Activated CD8-positive, alpha-beta T cell treated with anti-CD3 and anti-CD28 coated beads for 36 hours (primary cell): ENCODE data around the gene FBRS. TPM values are rescaled to one million over a fixed set of nuclear protein-coding genes. Genes with fewer than 3 reads are reported as not detected.
A peak's percentile ranks its signal among the peaks of the same experiment; 100 is the strongest.
"Not testable (repeated sequence)": the region's sequence is repeated elsewhere in the genome, so short reads cannot be mapped to it uniquely, and the experiment has no call there.

Experiments used
- ATAC-seq: fragments of 200-7000 bp; cut with Tn5 transposase; one replicate; pipeline ENCODE4 v1.10.0; 2021; ENCODE audit warnings: mild to moderate bottlenecking, moderate library complexity
- CTCF ChIA-PET: fragments of 350-600 bp; sonication (Branson Sonifier 250); formaldehyde crosslinking; loops from one replicate; lab custom pipeline; 2021; ENCODE audit warnings: antibody characterized with exemption; lab: Charles Lee
- POLR2A ChIA-PET: fragments of 350-600 bp; sonication (Branson Sonifier 250); formaldehyde crosslinking; loops from one replicate; lab custom pipeline; 2021; ENCODE audit warnings: antibody characterized with exemption; lab: Charles Lee
- DNase-seq: peaks from one replicate; pipeline ENCODE4 v3.0.0-alpha.2; 2020
- H3K27ac Mint-ChIP-seq: one replicate; pipeline ENCODE4 v1.8.0; 2021; ENCODE audit warnings: mild to moderate bottlenecking, mixed read lengths
- H3K27me3 Mint-ChIP-seq: one replicate; pipeline ENCODE4 v1.8.0; 2021; ENCODE audit warnings: mixed read lengths
- H3K36me3 Mint-ChIP-seq: one replicate; pipeline ENCODE4 v1.8.0; 2021; ENCODE audit warnings: low read depth, mixed read lengths
- H3K4me1 Mint-ChIP-seq: one replicate; pipeline ENCODE4 v1.8.0; 2021; ENCODE audit warnings: low read depth, mixed read lengths
- H3K4me3 Mint-ChIP-seq: one replicate; pipeline ENCODE4 v1.8.0; 2021; ENCODE audit warnings: mild to moderate bottlenecking, moderate library complexity, mixed read lengths
- H3K9me3 Mint-ChIP-seq: one replicate; pipeline ENCODE4 v1.8.0; 2021; ENCODE audit warnings: mixed read lengths
- CTCF ChIP-seq: fragments of 200-600 bp; IDR thresholded peaks from one replicate; pipeline ENCODE4 v1.8.0; 2022; ENCODE audit warnings: antibody characterized with exemption, mild to moderate bottlenecking
- intact Hi-C: fragments of 100-400 bp; cut with micrococcal nuclease; formaldehyde crosslinking; loops from one replicate; pipeline ENCODE4 v1.10.0; 2022
- total RNA-seq, 2 experiments: library from RNA; stranded (reverse); gene quantifications; one replicate each; pipeline ENCODE4 v1.2.3, GENCODE V29; 2021

FBRS gene
- total RNA-seq, 2 experiments from 2014 or later = 80.3 to 85.8 TPM

- DNase-seq (peak; percentile 95), ATAC-seq (peak; percentile 97)
- ChIA-PET POLR2A (interaction anchor here (0.9 kb wide), 1 partner anchor 43 kb away, joined by 3 read pairs; the partner anchor contains the start of gene ZNF785), CTCF (interaction anchor here (0.6 to 7.7 kb wide), 40 partner anchors 8 to 278 kb away, joined by 3 to 61 read pairs (median 4); partner anchors contain the start of genes DCTPP1, PRR14, SEPTIN1 and ZNF48)
- Mint-ChIP-seq H3K9me3 (no peaks in the 10 kb centered on the region), H3K27me3 (no peaks in the 10 kb centered on the region), H3K4me3 (peak overlapping the region; percentile 57), H3K4me1 (peaks cover 4% of the 10 kb centered on the region), H3K36me3 (peaks cover 3% of the 10 kb centered on the region), H3K27ac (peak overlapping the region; percentile 72)
- TF ChIP-seq CTCF = peak; percentile 88
- intact Hi-C loops = no loop called here
Observed at GRCh38 chr16:30628628-30629540, 29.3 kb upstream of the FBRS start.

GRCh38 chr16:30632454-30632853 lies 25.8 kb upstream of the FBRS start:
- POLR2A ChIA-PET, H3K27ac Mint-ChIP-seq, H3K4me3 Mint-ChIP-seq, intact Hi-C loops, H3K9me3 Mint-ChIP-seq, ATAC-seq, DNase-seq, H3K27me3 Mint-ChIP-seq, H3K4me1 Mint-ChIP-seq: not testable (repeated sequence)
- peaks cover 12% of the 10 kb centered on the region for H3K36me3 Mint-ChIP-seq
- CTCF ChIA-PET = interaction anchor here (1.0 to 7.7 kb wide), 4 partner anchors 12 to 223 kb away, joined by 3 to 61 read pairs (median 4); no protein-coding TSS in a partner anchor

- ATAC-seq (no peak), DNase-seq (no peak)
- POLR2A ChIA-PET = interaction anchor here (1.0 to 1.9 kb wide), 5 partner anchors 17 to 448 kb away, joined by 3 to 12 read pairs (median 3); partner anchors contain the start of genes PRR14 and ZNF771
- Mint-ChIP-seq H3K27ac (peak overlapping the region; percentile 99), H3K4me3 (peak overlapping the region; percentile 88), H3K27me3 (no peaks in the 10 kb centered on the region), H3K4me1 (peaks cover 11% of the 10 kb centered on the region), H3K36me3 (peaks cover 12% of the 10 kb centered on the region), H3K9me3 (no peaks in the 10 kb centered on the region)
- CTCF ChIA-PET = interaction anchor here (1.0 to 7.7 kb wide), 2 partner anchors 18 kb away, joined by 4 to 61 read pairs; no protein-coding TSS in a partner anchor
- intact Hi-C loops = no loop called here
- TF ChIP-seq CTCF = no peak
Observed at GRCh38 chr16:30633526-30633925, 24.7 kb upstream of the FBRS start.

GRCh38 chr16:30636599-30636998 lies 21.6 kb upstream of the FBRS start:
- Mint-ChIP-seq H3K4me1 (peaks cover 7% of the 10 kb centered on the region), H3K4me3 (no peak overlapping the region), H3K36me3 (peaks cover 12% of the 10 kb centered on the region), H3K27ac (no peak overlapping the region), H3K27me3 (no peaks in the 10 kb centered on the region), H3K9me3 (no peaks in the 10 kb centered on the region)
- ChIA-PET POLR2A (interaction anchor here (0.7 to 1.6 kb wide), 5 partner anchors 13 to 570 kb away, joined by 3 read pairs; no protein-coding TSS in a partner anchor), CTCF (interaction anchor here (1.1 to 2.6 kb wide), 4 partner anchors 7 to 207 kb away, joined by 3 to 8 read pairs (median 4); partner anchors contain the start of gene DCTPP1)
- no peak for ATAC-seq
- no peak for DNase-seq
- intact Hi-C loops = no loop called here
- no peak for TF ChIP-seq CTCF

- ChIA-PET CTCF (interaction anchor here (1.1 to 2.6 kb wide), 7 partner anchors 8 to 208 kb away, joined by 3 to 8 read pairs (median 4); partner anchors contain the start of genes DCTPP1 and ZNF764), POLR2A (interaction anchor here (0.6 to 1.2 kb wide), 3 partner anchors 21 to 570 kb away, joined by 3 read pairs; partner anchors contain the start of gene DCTPP1)
- H3K4me3 Mint-ChIP-seq, H3K27me3 Mint-ChIP-seq, DNase-seq, H3K9me3 Mint-ChIP-seq, H3K27ac Mint-ChIP-seq, intact Hi-C loops, ATAC-seq, H3K4me1 Mint-ChIP-seq: not testable (repeated sequence)
- peaks cover 12% of the 10 kb centered on the region for H3K36me3 Mint-ChIP-seq
Observed at GRCh38 chr16:30637139-30637538, 21.1 kb upstream of the FBRS start.
